ENCODE data around the gene OR2T3. TPM values are rescaled to one million over a fixed set of nuclear protein-coding genes. Genes with fewer than 3 reads are reported as not detected.
"Not testable (repeated sequence)": the region's sequence is repeated elsewhere in the genome, so short reads cannot be mapped to it uniquely, and the experiment has no call there.

The OR2T3 gene, protein sequence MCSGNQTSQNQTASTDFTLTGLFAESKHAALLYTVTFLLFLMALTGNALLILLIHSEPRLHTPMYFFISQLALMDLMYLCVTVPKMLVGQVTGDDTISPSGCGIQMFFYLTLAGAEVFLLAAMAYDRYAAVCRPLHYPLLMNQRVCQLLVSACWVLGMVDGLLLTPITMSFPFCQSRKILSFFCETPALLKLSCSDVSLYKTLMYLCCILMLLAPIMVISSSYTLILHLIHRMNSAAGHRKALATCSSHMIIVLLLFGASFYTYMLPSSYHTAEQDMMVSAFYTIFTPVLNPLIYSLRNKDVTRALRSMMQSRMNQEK
- not detected for total RNA-seq

DNA sequence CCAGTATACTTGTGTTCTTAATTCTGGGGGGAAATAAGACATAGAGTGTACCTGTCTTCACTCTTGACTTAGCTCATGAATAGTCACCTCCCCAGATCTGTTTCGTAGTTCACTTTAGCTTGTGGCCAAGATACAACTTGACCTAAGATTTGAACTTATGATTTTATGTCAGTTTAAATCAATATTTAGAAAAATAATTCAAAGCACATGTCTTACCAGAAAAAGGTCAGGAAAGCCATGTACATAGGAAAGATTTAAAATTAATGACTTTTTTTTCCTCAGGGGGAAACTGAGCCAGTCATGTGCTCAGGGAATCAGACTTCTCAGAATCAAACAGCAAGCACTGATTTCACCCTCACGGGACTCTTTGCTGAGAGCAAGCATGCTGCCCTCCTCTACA is at the start of gene OR2T3:
OR2T3 (plus strand) TSS at position 301 of the 400 bp plus-strand sequence; CDS start at position 301, 0 bp downstream.
- H3K9me3 ChIP-seq; H3K4me1 ChIP-seq; DNase-seq; H3K27me3 ChIP-seq; H3K36me3 ChIP-seq; H3K27ac ChIP-seq; H3K4me3 ChIP-seq; intact Hi-C loops (cut with DNase I; ENCODE audit: low total_unique reads): not testable (repeated sequence)

DNA sequence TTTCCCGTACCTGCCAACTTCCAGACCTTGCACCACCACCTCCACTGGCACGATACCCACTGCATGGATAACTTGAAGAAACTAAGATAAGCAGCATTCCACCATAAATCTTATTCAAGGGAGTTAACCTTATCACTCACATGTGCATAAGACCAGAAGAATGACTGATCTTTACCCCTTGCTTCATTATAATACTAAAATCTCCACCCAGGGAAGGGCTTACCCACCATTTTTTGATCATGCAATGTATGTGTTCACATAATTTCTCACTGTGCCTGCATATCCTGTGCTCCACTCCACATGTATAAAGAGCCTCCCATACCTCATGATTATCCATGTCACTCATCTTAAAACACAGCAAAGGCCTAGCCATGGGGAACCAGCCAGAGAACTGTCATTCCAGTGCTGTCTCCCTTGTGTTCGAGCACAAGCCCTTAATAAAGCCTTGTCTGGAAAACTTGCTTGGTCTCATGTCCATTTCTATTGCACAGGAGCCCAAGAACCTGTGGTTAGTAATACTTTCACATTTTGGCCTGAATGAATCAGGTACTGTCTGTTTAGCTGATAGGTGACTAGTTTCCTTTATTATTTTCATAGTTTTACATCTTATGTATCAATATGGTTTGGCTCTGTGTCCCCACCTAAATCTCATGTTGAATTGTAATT is 45.5 kb upstream of the OR2T3 start:
- H3K4me1 ChIP-seq; H3K4me3 ChIP-seq; intact Hi-C loops (cut with DNase I; ENCODE audit: low total_unique reads): not testable (repeated sequence)

DNA sequence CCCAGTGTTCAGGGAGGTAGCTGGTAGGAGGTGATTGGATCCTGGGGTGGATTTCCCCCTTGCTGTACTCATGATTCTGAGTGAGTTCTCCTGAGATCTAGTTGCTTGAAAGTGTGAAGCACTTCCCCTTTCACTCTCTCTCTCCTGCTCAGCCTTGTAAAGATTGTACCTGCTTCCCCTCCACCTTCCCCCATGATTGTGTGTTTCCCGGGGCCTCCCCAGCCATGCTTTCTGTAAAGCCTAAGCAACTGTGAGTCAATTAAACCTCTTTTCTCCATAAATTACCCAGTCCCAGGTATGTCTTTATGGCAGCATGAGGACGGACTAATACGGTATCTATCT is 45.0 kb upstream of the OR2T3 start:
- H3K27me3 ChIP-seq; H3K9me3 ChIP-seq; H3K4me3 ChIP-seq; H3K27ac ChIP-seq; H3K4me1 ChIP-seq; intact Hi-C loops (cut with DNase I; ENCODE audit: low total_unique reads); DNase-seq; H3K36me3 ChIP-seq: not testable (repeated sequence)

More for the DNA sequence above, 45.5 kb upstream of the OR2T3 start:
- H3K27me3 ChIP-seq, H3K27ac ChIP-seq, H3K9me3 ChIP-seq, H3K36me3 ChIP-seq, DNase-seq: not testable (repeated sequence)

DNA sequence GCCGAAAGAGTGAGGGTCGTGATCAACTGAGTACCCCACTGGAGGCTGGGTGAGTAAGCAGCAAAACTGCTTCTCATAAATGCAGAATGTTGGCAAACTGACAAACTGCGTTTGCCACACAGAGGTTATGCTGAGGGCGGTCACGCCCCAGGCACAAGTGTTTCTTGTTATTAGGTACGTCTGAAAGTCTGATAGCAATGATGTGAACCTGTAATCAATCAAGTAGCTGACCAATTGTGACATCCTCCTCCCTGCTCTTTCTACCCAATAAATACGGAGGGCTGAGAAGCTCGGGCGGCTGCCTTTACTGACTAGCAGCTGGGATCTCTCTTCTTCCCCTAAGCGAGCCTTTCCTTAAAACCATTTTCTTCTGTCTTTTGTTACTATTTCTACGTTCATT is 41.5 kb upstream of the OR2T3 start:
- H3K27me3 ChIP-seq; H3K27ac ChIP-seq; H3K36me3 ChIP-seq; DNase-seq; H3K9me3 ChIP-seq; H3K4me3 ChIP-seq; intact Hi-C loops (cut with DNase I; ENCODE audit: low total_unique reads); H3K4me1 ChIP-seq: not testable (repeated sequence)

DNA sequence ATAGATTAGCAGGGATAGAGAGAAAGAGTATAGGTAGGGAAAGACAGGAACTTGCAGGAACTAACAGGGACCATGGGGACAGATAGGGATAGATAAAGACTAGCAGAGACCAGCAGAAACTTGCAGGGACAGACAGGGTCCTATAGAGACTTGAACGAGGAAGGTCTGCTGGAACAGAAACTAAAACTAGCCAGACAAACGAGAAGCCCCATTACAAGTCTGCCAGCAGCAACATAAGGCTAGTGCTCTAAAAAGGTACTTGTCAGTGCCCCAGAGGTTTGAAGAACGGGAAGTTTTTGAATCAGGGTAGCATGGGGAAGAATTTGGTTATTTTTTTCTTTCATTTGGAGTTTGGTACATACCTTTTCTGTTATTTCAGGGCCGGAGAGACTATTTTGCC is 41.0 kb upstream of the OR2T3 start:
- H3K4me1 ChIP-seq; H3K4me3 ChIP-seq; H3K27me3 ChIP-seq; DNase-seq; H3K9me3 ChIP-seq; H3K27ac ChIP-seq; intact Hi-C loops (cut with DNase I; ENCODE audit: low total_unique reads); H3K36me3 ChIP-seq: not testable (repeated sequence)

DNA sequence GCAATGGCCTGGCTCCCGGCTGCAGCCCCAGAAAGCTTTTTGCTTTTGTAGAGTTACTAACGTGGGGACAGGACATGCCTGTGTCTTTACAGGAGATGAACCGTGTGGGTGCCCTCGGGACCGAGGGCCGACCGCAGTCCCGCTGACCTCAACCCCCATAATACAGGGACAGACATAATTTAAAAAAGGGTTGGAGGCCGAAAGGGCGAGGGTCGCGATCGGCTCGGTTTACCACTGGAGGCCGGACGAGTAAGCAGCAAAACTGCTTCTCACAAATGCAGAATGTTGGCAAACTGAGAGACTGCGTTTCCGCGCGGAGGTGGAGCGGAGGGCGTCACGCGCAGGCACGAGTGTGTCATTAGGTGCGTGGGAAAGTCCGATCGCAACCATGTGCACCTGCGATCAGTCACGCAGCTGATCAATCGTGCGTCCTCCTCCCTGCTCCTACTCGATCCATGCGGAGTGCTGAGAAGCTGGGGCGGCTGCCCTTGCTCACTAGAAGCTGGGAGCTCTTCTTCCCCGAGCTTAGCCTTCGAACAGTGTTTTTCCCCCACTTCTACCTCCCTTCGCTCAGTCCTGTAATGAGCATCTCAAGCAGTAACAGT is 39.2 kb upstream of the OR2T3 start:
- intact Hi-C loops (cut with DNase I; ENCODE audit: low total_unique reads); DNase-seq; H3K9me3 ChIP-seq; H3K27me3 ChIP-seq; H3K27ac ChIP-seq; H3K4me3 ChIP-seq; H3K4me1 ChIP-seq; H3K36me3 ChIP-seq: not testable (repeated sequence)

DNA sequence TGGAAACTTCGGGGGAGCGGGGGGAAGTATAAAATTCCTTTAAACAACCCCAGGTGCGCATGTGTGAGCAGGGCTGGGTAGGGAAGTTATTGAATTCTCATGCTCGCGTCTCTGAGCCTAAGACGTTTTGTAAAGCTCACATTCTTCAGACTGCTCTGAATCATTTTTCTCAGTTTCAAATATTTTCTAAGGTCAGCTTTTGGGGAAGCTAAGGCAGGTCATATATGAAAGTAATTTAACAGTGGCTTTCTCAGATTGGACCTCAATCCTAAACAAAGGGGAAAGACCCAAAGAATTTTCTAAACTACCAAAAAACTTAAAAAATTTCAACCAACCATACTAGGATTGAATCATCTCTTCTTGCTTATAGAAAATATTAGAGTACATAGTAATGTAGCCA is 38.2 kb upstream of the OR2T3 start:
- H3K27me3 ChIP-seq; intact Hi-C loops (cut with DNase I; ENCODE audit: low total_unique reads); H3K36me3 ChIP-seq; DNase-seq; H3K4me3 ChIP-seq; H3K9me3 ChIP-seq; H3K4me1 ChIP-seq; H3K27ac ChIP-seq: not testable (repeated sequence)

DNA sequence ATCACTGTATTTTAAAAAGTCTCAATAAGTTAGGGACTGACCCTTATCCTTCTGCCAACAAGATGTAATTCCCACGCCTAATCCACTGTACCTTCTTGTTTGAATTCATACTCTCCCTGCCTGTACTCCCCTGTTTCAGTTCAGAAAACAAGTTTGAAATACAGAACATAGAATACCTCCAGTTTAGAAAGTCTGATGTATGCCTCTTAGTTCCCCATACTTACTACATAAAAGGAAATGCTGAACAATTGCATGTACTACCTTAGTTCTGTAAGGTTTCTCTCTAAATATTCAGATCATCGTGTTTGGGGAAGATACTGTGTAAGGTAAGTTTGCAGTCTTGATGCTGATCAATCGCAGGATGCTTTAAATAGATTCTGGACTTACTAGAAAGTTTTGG is 36.8 kb upstream of the OR2T3 start:
- H3K27me3 ChIP-seq; intact Hi-C loops (cut with DNase I; ENCODE audit: low total_unique reads); H3K4me1 ChIP-seq; H3K4me3 ChIP-seq; H3K27ac ChIP-seq; H3K9me3 ChIP-seq; DNase-seq; H3K36me3 ChIP-seq: not testable (repeated sequence)

DNA sequence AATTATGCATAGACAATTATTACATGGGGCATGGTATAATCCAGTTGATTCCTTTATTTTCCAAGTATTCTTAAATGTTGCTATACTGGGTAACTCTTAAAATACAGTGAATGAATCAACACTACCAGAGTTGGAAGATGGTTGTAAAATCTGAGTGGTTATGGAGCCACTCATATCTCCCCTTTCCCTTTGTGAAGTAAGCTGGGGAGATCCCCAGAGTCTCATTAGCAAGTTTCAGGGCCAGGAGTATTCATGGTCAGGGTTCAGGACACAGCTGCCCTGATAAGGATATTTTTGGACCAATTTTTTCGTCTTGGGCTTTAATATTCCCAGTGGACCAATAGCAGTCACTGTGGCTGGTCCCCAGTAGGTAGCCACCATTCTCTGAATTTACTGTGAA is 34.5 kb upstream of the OR2T3 start:
- H3K4me1 ChIP-seq; H3K27ac ChIP-seq; intact Hi-C loops (cut with DNase I; ENCODE audit: low total_unique reads); H3K4me3 ChIP-seq; H3K27me3 ChIP-seq; H3K36me3 ChIP-seq; H3K9me3 ChIP-seq; DNase-seq: not testable (repeated sequence)

DNA sequence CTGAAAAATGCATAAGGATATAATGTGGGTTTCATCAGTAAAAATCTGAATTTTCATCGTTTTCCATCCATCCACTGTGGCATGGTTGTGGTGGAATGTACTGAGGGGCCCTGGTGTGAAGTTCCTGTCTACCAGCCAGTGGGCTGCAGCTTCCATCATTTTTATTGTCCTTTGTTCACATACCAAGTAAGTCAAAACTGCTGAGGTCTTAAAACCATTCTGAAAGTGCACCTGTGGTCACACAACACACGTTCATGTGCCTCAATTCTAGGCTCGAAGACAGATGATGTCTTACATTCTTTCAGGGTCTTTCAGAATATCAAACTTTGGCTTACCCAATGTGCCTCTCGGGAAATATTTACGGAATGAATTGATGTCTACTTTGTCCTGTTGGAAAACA is 33.9 kb upstream of the OR2T3 start:
- H3K27me3 ChIP-seq; H3K4me1 ChIP-seq; DNase-seq; H3K4me3 ChIP-seq; H3K27ac ChIP-seq; H3K36me3 ChIP-seq; H3K9me3 ChIP-seq; intact Hi-C loops (cut with DNase I; ENCODE audit: low total_unique reads): not testable (repeated sequence)

DNA sequence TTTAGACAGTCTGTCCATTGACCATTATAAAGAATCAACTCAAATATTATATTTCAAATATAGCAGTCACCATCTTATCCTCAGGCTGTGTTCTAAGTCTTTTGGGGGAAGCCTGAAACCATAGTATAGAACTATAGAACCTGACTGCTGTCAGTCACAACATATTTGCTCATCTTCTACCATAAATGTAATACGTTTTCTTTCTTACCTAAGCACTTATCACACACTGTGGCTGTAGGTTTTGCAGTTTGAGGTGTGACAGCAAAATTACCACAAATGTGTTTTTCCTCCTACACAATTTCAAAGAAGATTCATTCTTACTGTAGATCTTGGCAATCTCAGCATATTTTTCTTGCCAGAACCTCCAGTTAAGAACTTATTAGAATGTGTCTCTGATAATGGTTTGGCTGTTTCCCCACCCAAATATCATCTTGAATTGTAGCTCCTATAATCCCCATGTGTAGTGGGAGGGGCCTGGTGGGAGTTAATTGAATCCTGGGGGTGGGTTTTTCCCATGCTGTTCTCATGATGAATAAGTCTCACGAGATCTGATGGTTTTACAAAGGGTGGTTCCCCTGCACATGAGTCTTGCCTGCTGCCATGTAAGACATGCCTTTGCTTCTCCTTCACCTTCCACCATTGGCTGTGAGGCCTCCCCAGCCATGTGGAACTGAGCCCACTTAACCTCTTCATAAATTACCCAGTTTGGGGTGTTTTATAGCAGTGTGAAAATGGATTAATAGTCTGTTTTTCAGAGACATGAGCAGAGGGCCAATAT is 30.5 kb upstream of the OR2T3 start:
- H3K27ac ChIP-seq; H3K9me3 ChIP-seq; intact Hi-C loops (cut with DNase I; ENCODE audit: low total_unique reads); H3K4me3 ChIP-seq; H3K36me3 ChIP-seq; DNase-seq; H3K27me3 ChIP-seq; H3K4me1 ChIP-seq: not testable (repeated sequence)

DNA sequence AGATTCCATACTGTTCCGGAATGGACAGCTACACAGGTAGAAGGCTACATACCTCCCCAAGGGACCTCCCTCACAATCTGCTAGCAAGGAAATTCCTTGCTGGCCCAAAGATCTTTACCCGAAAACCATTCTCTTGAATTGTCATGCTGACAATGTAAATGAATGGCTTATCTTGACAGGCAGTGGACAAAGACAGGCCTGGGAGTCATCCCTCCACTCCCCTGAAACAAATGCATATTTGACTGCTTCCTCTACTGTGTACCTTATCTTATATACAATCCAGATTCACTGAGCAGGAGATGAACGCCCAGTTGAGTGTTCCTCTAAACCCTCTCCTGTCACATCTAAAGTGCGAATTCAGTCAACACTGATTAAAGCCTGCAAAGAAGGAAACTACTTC is 28.5 kb upstream of the OR2T3 start:
- H3K4me3 ChIP-seq; H3K4me1 ChIP-seq; intact Hi-C loops (cut with DNase I; ENCODE audit: low total_unique reads); H3K27ac ChIP-seq; H3K36me3 ChIP-seq; H3K27me3 ChIP-seq; H3K9me3 ChIP-seq; DNase-seq: not testable (repeated sequence)

DNA sequence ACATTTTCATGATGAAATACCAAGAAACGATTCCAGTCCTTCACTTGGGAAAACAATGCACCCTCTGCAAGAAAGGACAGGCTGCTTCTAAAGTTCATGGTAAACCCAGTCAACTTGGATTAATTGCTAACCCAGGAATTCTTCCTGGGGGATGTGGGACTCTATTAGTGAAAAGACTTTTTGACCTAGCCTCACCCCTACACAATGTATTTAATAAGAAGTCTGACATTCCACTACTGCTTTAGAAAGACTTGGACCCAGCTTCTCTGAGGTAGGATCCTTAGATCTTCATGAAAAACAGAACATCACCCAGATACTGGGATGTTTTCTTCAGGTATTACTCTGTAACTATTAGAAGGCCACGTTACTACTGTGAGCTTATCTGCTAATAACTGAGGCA is 27.8 kb upstream of the OR2T3 start, which contains the start of gene OR2T2:
OR2T2 (plus strand) TSS at position 239 of the 400 bp plus-strand sequence. CDS start 7,161 bp downstream, outside the sequence.
- H3K36me3 ChIP-seq; intact Hi-C loops (cut with DNase I; ENCODE audit: low total_unique reads); H3K27me3 ChIP-seq; DNase-seq; H3K4me1 ChIP-seq; H3K9me3 ChIP-seq; H3K4me3 ChIP-seq; H3K27ac ChIP-seq: not testable (repeated sequence)
